T-helper 2 cell treated with Interferon-gamma antibody and Interleukin-4, amounts not matched to agents 5 μg/mL and 100 μg/mL, for 36 hours (primary cell): Measurements from ENCODE around the gene THEMIS.
"Not testable (repeated sequence)": the region's sequence is repeated elsewhere in the genome, so short reads cannot be mapped to it uniquely, and the experiment has no call there.

Experiments used
- DNase-seq: peaks from one replicate; pipeline ENCODE4 v3.0.0; 2021; ENCODE audit warnings: low spot score
- H3K27ac Mint-ChIP-seq: one replicate; pipeline ENCODE4 v1.8.0; 2021; ENCODE audit warnings: mild to moderate bottlenecking, mixed read lengths
- H3K27me3 Mint-ChIP-seq: one replicate; pipeline ENCODE4 v1.8.0; 2021; ENCODE audit warnings: low read depth, mixed read lengths
- H3K36me3 Mint-ChIP-seq: one replicate; pipeline ENCODE4 v1.8.0; 2021; ENCODE audit warnings: low read depth, mixed read lengths
- H3K4me1 Mint-ChIP-seq: one replicate; pipeline ENCODE4 v1.8.0; 2021; ENCODE audit warnings: low read depth, mixed read lengths
- H3K4me3 Mint-ChIP-seq: one replicate; pipeline ENCODE4 v1.8.0; 2022; ENCODE audit warnings: mild to moderate bottlenecking, moderate library complexity, mixed read lengths
- H3K9me3 Mint-ChIP-seq: one replicate; pipeline ENCODE4 v1.8.0; 2021; ENCODE audit warnings: mixed read lengths

THEMIS gene

DNA sequence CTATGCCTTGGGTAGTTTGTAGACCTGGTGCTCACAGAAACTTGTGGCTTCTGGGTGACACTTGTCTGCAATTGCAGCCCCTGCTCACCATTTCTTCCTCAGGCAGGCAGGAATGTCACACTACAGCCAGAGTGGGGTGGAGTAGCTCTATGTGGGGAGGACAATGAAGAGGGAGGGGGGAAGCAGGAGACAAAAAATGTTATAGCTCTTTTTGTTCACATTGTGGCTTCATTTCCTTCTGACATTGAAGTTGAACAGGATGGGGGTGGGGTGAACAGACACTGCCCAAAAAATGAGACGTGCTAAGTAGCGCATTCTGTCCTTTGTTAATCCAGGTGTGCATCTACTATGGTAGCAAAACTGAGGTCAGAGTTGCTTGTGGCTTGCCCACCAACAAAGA is at the start of gene THEMIS:
TSS of gene THEMIS (minus strand) at position 124 of the 400 bp plus-strand sequence. CDS start 126 bp downstream, outside the sequence.
- H3K27ac Mint-ChIP-seq: peak within 1 kb of the TSS; percentile 92
- H3K4me1 Mint-ChIP-seq: peaks cover 54% of the 10 kb centered on the region

GRCh38 chr6:127949251-127949650 is 48.4 kb upstream of the THEMIS start:
- peaks cover 40% of the 10 kb centered on the region for H3K36me3 Mint-ChIP-seq
- peak overlapping the region; percentile 7 for H3K27ac Mint-ChIP-seq
- H3K9me3 Mint-ChIP-seq: peaks cover 52% of the 10 kb centered on the region
- no peak overlapping the region for H3K4me3 Mint-ChIP-seq
- no peak for DNase-seq
- H3K4me1 Mint-ChIP-seq: peaks cover 30% of the 10 kb centered on the region
- H3K27me3 Mint-ChIP-seq: no peaks in the 10 kb centered on the region

More for the DNA sequence above, at the start of gene THEMIS:
- Mint-ChIP-seq H3K4me3 (peak within 1 kb of the TSS; percentile 92), H3K9me3 (peaks cover 33% of the 10 kb centered on the region), H3K36me3 (peaks cover 54% of the 10 kb centered on the region), H3K27me3 (no peaks in the 10 kb centered on the region)
- DNase-seq: peak; percentile 43

DNA sequence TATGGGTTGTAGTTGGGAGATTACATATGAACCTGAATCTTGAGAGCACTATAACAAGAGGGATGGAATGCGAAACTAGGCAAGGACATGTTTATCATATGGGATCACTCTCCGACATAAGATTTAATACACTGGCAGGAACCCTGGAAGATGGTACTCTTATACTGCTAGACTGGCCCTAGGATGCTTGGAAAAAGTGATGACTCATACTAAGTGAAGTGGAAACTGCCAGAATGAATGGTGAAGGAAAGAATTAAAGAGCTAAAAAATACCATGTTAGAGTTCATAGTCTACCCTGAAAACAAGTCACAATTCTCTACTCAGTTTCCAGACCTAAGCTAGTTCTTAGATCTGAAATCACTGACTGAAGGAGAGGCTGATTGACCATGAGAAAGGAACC is 45.5 kb upstream of the THEMIS start:
- H3K4me1 Mint-ChIP-seq: peaks cover 19% of the 10 kb centered on the region
- no peak for DNase-seq
- H3K27ac Mint-ChIP-seq: peak overlapping the region; percentile 31
- H3K36me3 Mint-ChIP-seq: peaks cover 40% of the 10 kb centered on the region
- H3K4me3 Mint-ChIP-seq: no peak overlapping the region
- H3K27me3 Mint-ChIP-seq: no peaks in the 10 kb centered on the region
- H3K9me3 Mint-ChIP-seq: peaks cover 66% of the 10 kb centered on the region

GRCh38 chr6:127945434-127946097 is 44.7 kb upstream of the THEMIS start:
- no peaks in the 10 kb centered on the region for H3K27me3 Mint-ChIP-seq
- H3K4me1 Mint-ChIP-seq: peaks cover 13% of the 10 kb centered on the region
- H3K4me3 Mint-ChIP-seq: no peak overlapping the region
- DNase-seq: no peak
- peaks cover 61% of the 10 kb centered on the region for H3K9me3 Mint-ChIP-seq
- H3K36me3 Mint-ChIP-seq: peaks cover 33% of the 10 kb centered on the region
- no peak overlapping the region for H3K27ac Mint-ChIP-seq

DNA sequence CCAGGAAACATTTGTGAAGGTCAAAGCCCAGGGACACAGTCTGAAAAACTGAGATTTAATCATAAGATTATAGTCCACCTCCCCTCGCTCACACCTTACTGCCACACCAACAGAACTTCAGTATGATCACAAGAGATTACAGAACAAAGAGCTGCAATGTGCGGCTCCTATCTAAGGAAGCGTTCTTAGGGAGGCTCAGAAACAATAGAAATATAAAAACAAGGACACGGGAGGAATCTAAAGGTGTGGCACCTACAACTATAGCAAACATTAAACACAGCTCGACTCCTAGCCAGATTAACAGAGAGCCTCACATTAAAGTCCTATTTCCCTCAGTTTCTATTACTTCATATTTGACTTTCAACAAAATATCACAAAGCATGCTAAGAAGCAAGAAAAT is 40.4 kb upstream of the THEMIS start:
- no peak overlapping the region for H3K4me3 Mint-ChIP-seq
- H3K4me1 Mint-ChIP-seq: peaks cover 27% of the 10 kb centered on the region
- no peaks in the 10 kb centered on the region for H3K27me3 Mint-ChIP-seq
- DNase-seq: no peak
- H3K36me3 Mint-ChIP-seq: peaks cover 10% of the 10 kb centered on the region
- H3K9me3 Mint-ChIP-seq: peaks cover 31% of the 10 kb centered on the region
- no peak overlapping the region for H3K27ac Mint-ChIP-seq

- Mint-ChIP-seq H3K27me3 (no peaks in the 10 kb centered on the region), H3K36me3 (peaks cover 4% of the 10 kb centered on the region), H3K9me3 (peaks cover 14% of the 10 kb centered on the region), H3K27ac (peak overlapping the region; percentile 5), H3K4me3 (no peak overlapping the region), H3K4me1 (peaks cover 34% of the 10 kb centered on the region)
- DNase-seq: no peak
Measured at GRCh38 chr6:127939442-127940066, 38.7 kb upstream of the THEMIS start.

- no peak for DNase-seq
- H3K4me1 Mint-ChIP-seq: peaks cover 43% of the 10 kb centered on the region
- H3K27ac Mint-ChIP-seq: peak overlapping the region; percentile 72
- H3K36me3 Mint-ChIP-seq: peaks cover 11% of the 10 kb centered on the region
- peak overlapping the region; percentile 23 for H3K4me3 Mint-ChIP-seq
- no peaks in the 10 kb centered on the region for H3K27me3 Mint-ChIP-seq
- peaks cover 14% of the 10 kb centered on the region for H3K9me3 Mint-ChIP-seq
Measured at GRCh38 chr6:127938701-127939100, 37.8 kb upstream of the THEMIS start.

DNA sequence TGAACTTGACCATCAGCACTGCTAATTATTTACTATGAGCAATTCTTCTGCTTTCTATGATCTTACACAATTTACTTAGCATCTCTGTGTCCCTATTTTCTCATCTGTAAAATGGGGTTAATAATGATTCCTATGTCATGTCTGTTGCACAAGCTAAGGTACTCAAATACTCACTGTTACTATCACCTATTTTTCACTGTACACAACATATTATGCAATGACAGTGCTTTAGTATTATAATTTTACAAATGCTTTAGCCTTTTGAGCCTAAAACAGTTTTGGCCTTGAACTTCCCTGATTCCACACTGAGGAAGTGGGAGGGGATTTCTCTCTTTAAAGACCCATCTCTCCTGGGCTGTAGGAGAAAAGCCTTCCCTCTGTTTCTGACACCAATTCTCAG is 36.9 kb upstream of the THEMIS start:
- H3K9me3 Mint-ChIP-seq: peaks cover 21% of the 10 kb centered on the region
- H3K27me3 Mint-ChIP-seq: no peaks in the 10 kb centered on the region
- no peak overlapping the region for H3K4me3 Mint-ChIP-seq
- H3K27ac Mint-ChIP-seq: peak overlapping the region; percentile 72
- peaks cover 49% of the 10 kb centered on the region for H3K4me1 Mint-ChIP-seq
- DNase-seq: no peak
- peaks cover 17% of the 10 kb centered on the region for H3K36me3 Mint-ChIP-seq

GRCh38 chr6:127937102-127937501 is 36.2 kb upstream of the THEMIS start:
- Mint-ChIP-seq H3K27me3 (no peaks in the 10 kb centered on the region), H3K4me3 (no peak overlapping the region), H3K4me1 (peaks cover 52% of the 10 kb centered on the region), H3K9me3 (peaks cover 20% of the 10 kb centered on the region), H3K27ac (no peak overlapping the region), H3K36me3 (peaks cover 20% of the 10 kb centered on the region)
- DNase-seq: no peak

DNA sequence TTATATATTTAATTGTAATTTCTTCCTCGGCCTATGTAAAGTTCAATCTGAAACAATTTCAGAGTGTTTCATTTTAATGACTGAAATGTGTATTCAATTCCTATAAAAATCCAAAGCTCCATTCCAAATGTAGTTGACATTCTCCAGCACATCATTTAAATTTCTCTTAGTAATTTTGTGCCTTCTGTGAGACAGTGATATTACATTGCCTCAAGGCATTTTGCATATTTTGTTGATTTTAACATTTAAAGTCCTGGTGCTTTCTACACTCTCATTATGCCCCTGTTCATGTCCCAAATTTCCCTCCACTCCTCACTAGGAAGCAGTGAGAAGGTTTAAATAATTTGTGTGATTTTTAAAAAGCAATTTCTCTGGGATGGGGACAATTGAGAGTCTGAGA is 34.1 kb upstream of the THEMIS start:
- Mint-ChIP-seq H3K27me3 (no peaks in the 10 kb centered on the region), H3K27ac (peak overlapping the region; percentile 94), H3K9me3 (peaks cover 23% of the 10 kb centered on the region), H3K36me3 (peaks cover 26% of the 10 kb centered on the region), H3K4me1 (peaks cover 49% of the 10 kb centered on the region), H3K4me3 (peak overlapping the region; percentile 71)
- DNase-seq: no peak

DNA sequence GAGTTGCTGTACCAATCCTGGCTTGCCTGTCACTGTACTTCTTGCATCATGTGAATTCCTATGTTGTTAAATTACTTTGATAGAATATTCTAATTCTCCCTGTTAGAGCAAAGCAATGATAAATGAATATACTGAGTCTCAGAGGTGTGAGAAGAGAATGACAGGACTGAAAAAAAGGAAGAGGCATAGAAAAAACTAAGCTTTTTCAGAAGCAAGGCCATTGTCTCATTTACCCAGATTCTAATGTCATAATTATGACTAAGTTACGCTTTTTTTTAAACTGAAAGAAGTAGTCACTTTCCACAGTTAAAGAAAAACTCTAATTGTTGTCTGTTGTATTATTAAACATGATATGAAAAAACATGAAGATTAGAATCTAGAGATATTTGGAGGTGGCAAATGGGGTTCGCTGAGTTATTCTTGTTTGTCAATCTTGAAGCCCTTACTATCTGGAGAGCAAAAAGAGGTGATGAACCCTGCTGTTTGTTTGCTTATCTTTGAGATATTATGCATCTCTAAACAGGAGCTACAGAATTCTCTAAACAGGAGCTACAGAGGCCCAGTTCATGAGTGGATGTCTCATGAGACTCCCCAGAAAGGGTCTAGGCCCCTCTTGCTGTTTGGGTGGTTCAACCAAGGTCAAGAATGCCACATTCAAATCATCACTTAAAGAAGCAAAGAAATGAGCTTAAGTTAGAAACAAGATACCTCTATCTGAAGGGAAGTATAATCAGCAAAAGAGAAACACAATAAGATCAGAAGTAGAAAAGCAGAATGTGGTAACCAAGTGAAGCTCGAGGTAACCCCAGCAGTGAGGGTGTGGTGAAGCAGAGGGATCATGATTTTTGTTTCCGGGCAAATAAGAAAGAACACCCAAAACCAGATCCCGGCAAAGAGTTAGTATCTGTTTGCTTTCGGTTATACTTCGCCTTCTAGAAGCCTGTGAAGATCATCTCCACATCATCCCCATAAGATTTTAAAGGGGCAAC is 33.3 kb upstream of the THEMIS start:
- peaks cover 30% of the 10 kb centered on the region for H3K36me3 Mint-ChIP-seq
- H3K4me3 Mint-ChIP-seq: peak overlapping the region; percentile 71
- no peaks in the 10 kb centered on the region for H3K27me3 Mint-ChIP-seq
- H3K4me1 Mint-ChIP-seq: peaks cover 42% of the 10 kb centered on the region
- H3K27ac Mint-ChIP-seq: peak overlapping the region; percentile 94
- peaks cover 27% of the 10 kb centered on the region for H3K9me3 Mint-ChIP-seq
- DNase-seq: peak; percentile 61

- H3K27me3 Mint-ChIP-seq: no peaks in the 10 kb centered on the region
- DNase-seq: no peak
- H3K36me3 Mint-ChIP-seq: peaks cover 37% of the 10 kb centered on the region
- no peak overlapping the region for H3K4me3 Mint-ChIP-seq
- peaks cover 33% of the 10 kb centered on the region for H3K4me1 Mint-ChIP-seq
- H3K27ac Mint-ChIP-seq: peak overlapping the region; percentile 94
- H3K9me3 Mint-ChIP-seq: peaks cover 37% of the 10 kb centered on the region
Measured at GRCh38 chr6:127933137-127933536, 32.3 kb upstream of the THEMIS start.

DNA sequence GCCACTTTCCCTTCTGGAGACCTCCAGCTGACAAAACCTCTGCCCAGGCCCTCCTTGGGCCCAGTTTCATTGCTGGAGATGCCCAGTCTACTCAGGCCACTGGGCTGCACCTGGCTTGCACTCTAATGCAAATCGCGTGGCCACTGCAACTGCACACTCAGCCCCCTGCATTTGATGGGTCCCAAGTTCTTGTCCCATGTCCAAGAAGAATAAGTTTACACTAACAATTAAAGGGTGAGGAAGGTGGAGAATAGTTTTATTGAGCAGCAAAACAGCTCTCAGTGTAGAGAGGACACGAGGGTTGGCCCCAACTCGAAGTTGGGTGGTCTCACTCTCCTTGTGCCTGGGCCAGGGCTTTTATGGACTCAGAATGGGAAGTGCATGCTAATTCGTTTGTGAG is 31.9 kb upstream of the THEMIS start:
- Mint-ChIP-seq H3K9me3 (peaks cover 41% of the 10 kb centered on the region), H3K4me1 (peaks cover 30% of the 10 kb centered on the region), H3K4me3 (peak overlapping the region; percentile 15), H3K27me3 (no peaks in the 10 kb centered on the region), H3K36me3 (peaks cover 38% of the 10 kb centered on the region), H3K27ac (peak overlapping the region; percentile 94)
- DNase-seq: no peak

GRCh38 chr6:127926441-127926840 is 25.6 kb upstream of the THEMIS start:
- H3K27me3 Mint-ChIP-seq, H3K27ac Mint-ChIP-seq, H3K4me3 Mint-ChIP-seq, DNase-seq: not testable (repeated sequence)
- peaks cover 64% of the 10 kb centered on the region for H3K9me3 Mint-ChIP-seq
- H3K4me1 Mint-ChIP-seq: peaks cover 31% of the 10 kb centered on the region
- peaks cover 53% of the 10 kb centered on the region for H3K36me3 Mint-ChIP-seq
